Tibial nerve (tissue), 4 donors: ENCODE results near the gene CAMKMT. TPM values are rescaled to one million over a fixed set of nuclear protein-coding genes. Genes with fewer than 3 reads are reported as not detected.

ENCODE experiments used
- DNase-seq, 2 donors: peaks; one replicate each; pipeline ENCODE4 v3.0.0-alpha.2; 2019; ENCODE audit warnings: low spot score in 2 of 2
- H3K27ac ChIP-seq, 4 donors: fragments of 200-600 bp; sonication (generic) in 3 of 4; one replicate each; pipeline ENCODE4 v1.5.1; 2017 to 2019; ENCODE audit warnings: mild to moderate bottlenecking in 1 of 4
- H3K27me3 ChIP-seq, 2 donors: fragments of 200-600 bp; sonication (generic) in 1 of 2; one replicate each; pipeline versions ENCODE4 v1.5.1 to v1.6.0; 2017 to 2019
- H3K36me3 ChIP-seq, 3 donors: fragments of 200-600 bp; sonication (generic); one replicate each; pipeline ENCODE4 v1.5.1; 2018 to 2019
- H3K4me1 ChIP-seq, 4 donors: fragments of 200-600 bp; sonication (generic) in 3 of 4; one replicate each; pipeline ENCODE4 v1.5.1; 2017 to 2019
- H3K4me3 ChIP-seq, 4 donors: fragments of 200-600 bp; sonication (generic) in 3 of 4; one replicate each; pipeline ENCODE4 v1.5.1; 2017 to 2019; ENCODE audit warnings: mild to moderate bottlenecking in 1 of 4, moderate library complexity in 1 of 4
- H3K9me3 ChIP-seq, 4 donors: fragments of 200-600 bp; sonication (generic) in 3 of 4; one replicate each; pipeline ENCODE4 v1.5.1; 2017 to 2019
- CTCF ChIP-seq, 5 experiments: fragments of 200-600 bp in 3 of 5; fragments of 450-650 bp in 2 of 5; sonication (generic) in 3 of 5; IDR thresholded peaks; one replicate each; pipeline ENCODE4 v1.5.1; 2016 to 2019; ENCODE audit warnings: antibody characterized with exemption in 5 of 5, mild to moderate bottlenecking in 3 of 5, moderate library complexity in 2 of 5
- EP300 ChIP-seq, 2 donors: sonication (generic); formaldehyde crosslinking; IDR thresholded peaks; one replicate each; pipeline ENCODE4 v1.6.1; 2017; ENCODE audit warnings: antibody characterized with exemption in 2 of 2, mild to moderate bottlenecking in 1 of 2
- POLR2A ChIP-seq, 2 donors: fragments of 450-650 bp; IDR thresholded peaks; one replicate each; pipeline ENCODE4 v1.6.1; 2017; ENCODE audit warnings: antibody characterized with exemption in 2 of 2, mild to moderate bottlenecking in 2 of 2, moderate library complexity in 2 of 2
- WGBS, 2 donors: methylation state at CpG; one replicate each; pipeline ENCODE4 v1.1.5; 2018; 5-methylcytosine and 5-hydroxymethylcytosine counted together
- total RNA-seq, 4 donors: library from RNA; depleted of rRNA; stranded (reverse); fragments of >200 nt; gene quantifications; one replicate each; pipeline ENCODE4 v1.1.0, GENCODE V29; 2016

Gene CAMKMT
- total RNA-seq, 4 donors from 2014 or later: 8.4 to 14.1 (median 9.7) TPM

- Histone ChIP-seq H3K36me3 (no peaks in the 10 kb centered on the region), H3K27ac (no peak overlapping the region), H3K27me3 (peaks cover 0 to 51% of the 10 kb centered on the region in 2 donors), H3K4me3 (no peak overlapping the region), H3K4me1 (no peaks in the 10 kb centered on the region), H3K9me3 (no peaks in the 10 kb centered on the region)
- no peak for DNase-seq
- 82 to 85% methylated on average over 22 of the region's 22 CpGs for WGBS, 2 donors
- TF ChIP-seq CTCF (IDR thresholded peaks at IDR 0.05) (no peak), POLR2A (IDR thresholded peaks at IDR 0.05) (no peak), EP300 (IDR thresholded peaks at IDR 0.05) (no peak)
Measured at GRCh38 chr2:44810892-44811530, 449.3 kb downstream of the CAMKMT start.

DNA sequence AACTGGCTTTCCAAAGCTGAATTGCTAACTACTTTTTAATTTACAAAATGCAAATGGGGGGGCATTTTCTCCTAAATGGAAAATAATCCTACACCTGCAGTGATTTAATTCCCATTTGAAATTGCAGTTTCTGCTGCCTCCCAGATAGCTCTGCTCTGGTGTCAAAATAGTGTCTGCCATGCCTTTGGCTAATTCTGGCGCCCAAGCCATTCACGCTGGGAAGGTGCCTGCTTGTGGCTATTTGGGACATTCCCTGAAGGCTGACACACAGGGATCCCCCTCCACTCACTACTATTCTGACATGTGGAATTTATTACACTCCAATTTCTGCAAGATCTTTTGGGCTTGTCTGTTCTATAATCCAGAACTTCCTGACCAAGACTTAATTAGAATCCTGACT, 451.4 kb downstream of the CAMKMT start:
- 54 to 75% methylated on average over 2 of the region's 2 CpGs for WGBS, 2 donors
- peaks cover 0 to 29% of the 10 kb centered on the region in 2 donors for H3K27me3 ChIP-seq
- no peak for DNase-seq
- no peaks in the 10 kb centered on the region for H3K4me1 ChIP-seq
- H3K27ac ChIP-seq: no peak overlapping the region
- no peak overlapping the region for H3K4me3 ChIP-seq
- no peaks in the 10 kb centered on the region for H3K36me3 ChIP-seq
- TF ChIP-seq EP300 (IDR thresholded peaks at IDR 0.05) (no peak), CTCF (IDR thresholded peaks at IDR 0.05) (no peak), POLR2A (IDR thresholded peaks at IDR 0.05) (no peak)
- H3K9me3 ChIP-seq: no peaks in the 10 kb centered on the region

DNA sequence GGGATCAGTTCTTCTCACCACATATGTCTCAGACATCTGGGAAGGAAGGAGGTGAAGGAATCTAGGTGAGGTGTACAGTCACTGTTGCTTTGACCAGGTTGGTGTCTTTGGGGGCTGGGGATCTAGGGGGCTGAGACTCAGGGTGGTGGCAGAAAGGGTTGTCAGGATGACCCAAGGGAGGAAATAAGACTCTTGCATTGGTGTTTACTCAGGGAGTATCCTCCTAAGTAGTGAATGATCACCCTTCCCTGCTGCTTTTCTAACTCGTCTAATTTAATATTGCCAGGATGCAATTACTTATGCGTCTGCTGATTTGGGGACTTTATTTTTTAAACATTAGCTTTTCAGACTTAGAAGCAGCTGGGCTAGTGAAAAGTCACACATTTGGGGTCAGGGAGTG, 451.9 kb downstream of the CAMKMT start:
- Histone ChIP-seq H3K4me3 (no peak overlapping the region), H3K4me1 (no peaks in the 10 kb centered on the region), H3K27ac (no peak overlapping the region), H3K9me3 (no peaks in the 10 kb centered on the region), H3K27me3 (peaks cover 0 to 25% of the 10 kb centered on the region in 2 donors), H3K36me3 (no peaks in the 10 kb centered on the region)
- no peak for DNase-seq
- WGBS, 2 donors: 80 to 83% methylated on average over 2 of the region's 2 CpGs
- TF ChIP-seq CTCF (IDR thresholded peaks at IDR 0.05): no peak
- TF ChIP-seq POLR2A (IDR thresholded peaks at IDR 0.05): no peak
- TF ChIP-seq EP300 (IDR thresholded peaks at IDR 0.05): no peak

DNA sequence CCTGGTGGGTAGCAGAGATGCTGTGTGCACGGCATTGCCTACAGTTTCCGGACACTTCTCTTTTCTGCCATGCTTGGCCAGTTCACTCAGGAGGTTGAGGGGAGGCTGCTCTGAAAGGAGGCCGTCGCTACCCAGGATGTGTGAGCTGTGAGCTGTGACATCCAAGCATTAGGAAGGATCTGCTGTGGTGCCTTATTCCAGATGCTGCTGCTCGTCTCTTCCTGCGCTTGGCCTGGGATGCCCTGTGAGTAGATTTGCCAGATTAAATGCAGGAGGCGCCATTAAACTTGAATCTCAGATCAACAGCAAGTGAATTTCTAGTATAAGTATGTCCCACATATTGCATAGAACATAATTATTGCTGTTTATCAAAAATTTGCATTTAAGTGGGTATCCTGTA, 455.5 kb downstream of the CAMKMT start:
- H3K4me1 ChIP-seq: no peaks in the 10 kb centered on the region
- no peak overlapping the region for H3K27ac ChIP-seq
- H3K27me3 ChIP-seq: peaks cover 0 to 4% of the 10 kb centered on the region in 2 donors
- H3K4me3 ChIP-seq: no peak overlapping the region
- TF ChIP-seq CTCF (IDR thresholded peaks at IDR 0.05) (no peak), EP300 (IDR thresholded peaks at IDR 0.05) (no peak), POLR2A (IDR thresholded peaks at IDR 0.05) (no peak)
- H3K36me3 ChIP-seq: no peaks in the 10 kb centered on the region
- no peaks in the 10 kb centered on the region for H3K9me3 ChIP-seq
- WGBS, 2 donors: 79 to 86% methylated on average over 7 of the region's 7 CpGs
- no peak for DNase-seq

GRCh38 chr2:44817673-44818335, 456.1 kb downstream of the CAMKMT start:
- no peak for DNase-seq
- Histone ChIP-seq H3K36me3 (no peaks in the 10 kb centered on the region), H3K27me3 (peaks cover 0 to 4% of the 10 kb centered on the region in 2 donors), H3K4me1 (no peaks in the 10 kb centered on the region), H3K4me3 (no peak overlapping the region), H3K9me3 (no peaks in the 10 kb centered on the region), H3K27ac (no peak overlapping the region)
- 77 to 78% methylated on average over 2 of the region's 2 CpGs for WGBS, 2 donors
- no peak for TF ChIP-seq CTCF (IDR thresholded peaks at IDR 0.05)
- no peak for TF ChIP-seq EP300 (IDR thresholded peaks at IDR 0.05)
- TF ChIP-seq POLR2A (IDR thresholded peaks at IDR 0.05): no peak
